K562 (cell line): ENCODE results near the gene FBXW12. TPM values are rescaled to one million over a fixed set of nuclear protein-coding genes. Genes with fewer than 3 reads are reported as not detected.

Experiments
- ATAC-seq: fragments of 200-7000 bp; cut with Tn5 transposase; 3 replicates; pipeline ENCODE4 v1.9.1; 2020; ENCODE audit warnings: moderate library complexity
- BruUV-seq: library from RNA; stranded (reverse); fragments of 400-500 nt; replicated peaks from 2 replicates; lab custom pipeline; 2021; lab: Mats Ljungman, UMichigan
- CTCF ChIA-PET: fragments of 300-600 bp; formaldehyde crosslinking; extraction: SDS; loops from one replicate; lab custom pipeline; 2021; ENCODE audit warnings: low intra/inter-chr PET ratio; lab: Yijun Ruan, JAX
- POLR2A ChIA-PET: fragments of 300-600, 350-650 bp; sonication (Branson Sonifier 250); formaldehyde crosslinking; extraction: SDS; loops from one replicate; lab custom pipeline; 2021; ENCODE audit warnings: antibody characterized with exemption, inconsistent platforms; lab: Yijun Ruan, JAX
- DNase-seq, 4 experiments: peaks; one replicate each; pipeline versions ENCODE4 v3.0.0 to v3.0.0-alpha.2; 2011 to 2018; ENCODE audit warnings: low spot score in 3 of 4, mixed read lengths in 3 of 4; ENCODE audit errors: extremely low read depth in 1 of 4
- FAIRE-seq: peaks from 2 replicates; lab custom pipeline; 2011; peaks lifted over from hg19 to GRCh38; lab: Jason Lieb, UNC
- H2AFZ ChIP-seq: 2 replicates; pipeline ENCODE4 v1.6.0; 2011; ENCODE audit warnings: low read depth, low read length, control low read depth, inconsistent platforms
- H3K27ac ChIP-seq: fragments of 200-600 bp; 3 replicates; pipeline ENCODE4 v1.8.0; 2011; ENCODE audit warnings: low read depth, mild to moderate bottlenecking, control low read depth, inconsistent platforms, low read length, moderate library complexity, mixed read lengths; ENCODE audit errors: extremely low read depth
- H3K27me3 ChIP-seq, 2 experiments: fragments of 300-600 bp in 1 of 2; 2 replicates in 1 of 2; 3 replicates in 1 of 2; pipeline versions ENCODE4 v1.6.0 to v1.8.0; 2011; ENCODE audit warnings: inconsistent platforms in 2 of 2, low read length in 2 of 2, mild to moderate bottlenecking in 1 of 2, mixed read lengths in 1 of 2, moderate library complexity in 1 of 2; ENCODE audit not compliant: control insufficient read depth in 2 of 2, insufficient read depth in 2 of 2
- H3K36me3 ChIP-seq: fragments of 300-600 bp; 3 replicates; pipeline ENCODE4 v1.8.0; 2011; ENCODE audit warnings: mild to moderate bottlenecking, low read length, inconsistent platforms; ENCODE audit not compliant: control insufficient read depth, insufficient read depth
- H3K4me1 ChIP-seq, 2 experiments: fragments of 200-600 bp in 1 of 2; replicated peaks in 1 of 2; 2 replicates in 1 of 2; 3 replicates in 1 of 2; pipeline versions ENCODE4 v1.5.1 to v1.8.0; 2011; ENCODE audit warnings: inconsistent platforms in 2 of 2, low read length in 2 of 2, mild to moderate bottlenecking in 1 of 2, mixed read lengths in 1 of 2, moderate library complexity in 1 of 2; ENCODE audit not compliant: control insufficient read depth in 2 of 2, insufficient read depth in 2 of 2
- H3K4me2 ChIP-seq: 2 replicates; pipeline ENCODE4 v1.6.1; 2011; ENCODE audit warnings: low read length, control low read depth, inconsistent platforms, mixed read lengths; ENCODE audit not compliant: insufficient read depth
- H3K4me3 ChIP-seq: fragments of 200-600 bp; sonication (generic), shearing (Covaris generic); 2 replicates; pipeline ENCODE4 v1.5.1; 2016; ENCODE audit warnings: control low read depth, inconsistent platforms
- H3K79me2 ChIP-seq: fragments of 200-600 bp; 3 replicates; pipeline ENCODE4 v1.8.0; 2011; ENCODE audit warnings: low read length, inconsistent platforms; ENCODE audit not compliant: control insufficient read depth, insufficient read depth
- H3K9ac ChIP-seq, 2 experiments: 2 replicates each; pipeline versions ENCODE4 v1.6.0 to v1.6.1; 2011; ENCODE audit warnings: low read depth in 2 of 2, low read length in 2 of 2, control low read depth in 1 of 2, inconsistent platforms in 1 of 2, mild to moderate bottlenecking in 1 of 2, mixed read lengths in 1 of 2; ENCODE audit not compliant: insufficient read depth in 1 of 2
- H3K9me1 ChIP-seq: one replicate; pipeline ENCODE4 v1.6.0; 2011; ENCODE audit warnings: inconsistent platforms, mild to moderate bottlenecking, low read length, moderate library complexity; ENCODE audit not compliant: control insufficient read depth, insufficient read depth
- H3K9me3 ChIP-seq: replicated peaks from 2 replicates; pipeline ENCODE4 v1.5.1; 2011; ENCODE audit warnings: low read depth, low read length, inconsistent platforms; ENCODE audit not compliant: control insufficient read depth, insufficient read depth
- H4K20me1 ChIP-seq: replicated peaks from 2 replicates; pipeline ENCODE4 v1.6.1; 2011; ENCODE audit warnings: low read length, inconsistent platforms, mixed read lengths; ENCODE audit not compliant: control insufficient read depth, insufficient read depth
- ELF4 ChIP-seq: fragments of 450-650 bp; formaldehyde crosslinking; IDR thresholded peaks from 2 replicates; pipeline ENCODE4 v1.4.0; 2022; ENCODE audit warnings: missing genetic modification characterization
- ETS1 ChIP-seq: conservative IDR thresholded peaks from 2 replicates; pipeline ENCODE4 v1.6.1; 2011; ENCODE audit warnings: low read depth, mild to moderate bottlenecking, low read length; ENCODE audit not compliant: control insufficient read depth
- GABPB1 ChIP-seq: sonication (generic); formaldehyde crosslinking; IDR thresholded peaks from 2 replicates; pipeline ENCODE4 v1.8.0; 2022; ENCODE audit warnings: mild to moderate bottlenecking, missing genetic modification reagents
- KDM4B ChIP-seq, 2 experiments: fragments of 450-650 bp in 1 of 2; sonication (generic) in 1 of 2; IDR thresholded peaks; 2 replicates each; pipeline ENCODE4 v1.6.1; 2016 to 2017; ENCODE audit warnings: borderline replicate concordance in 2 of 2, antibody characterized with exemption in 1 of 2, low read depth in 1 of 2, mild to moderate bottlenecking in 1 of 2
- L3MBTL2 ChIP-seq: fragments of 450-650 bp; IDR thresholded peaks from 2 replicates; pipeline ENCODE4 v1.6.1; 2016; ENCODE audit warnings: mild to moderate bottlenecking, moderate library complexity
- MAZ ChIP-seq, 2 experiments: fragments of 450-650 bp in 1 of 2; sonication (generic) in 1 of 2; formaldehyde crosslinking; IDR thresholded peaks in 1 of 2; conservative IDR thresholded peaks in 1 of 2; 2 replicates each; pipeline versions ENCODE4 v1.4.0 to v1.5.0; 2020; ENCODE audit warnings: mild to moderate bottlenecking in 1 of 2, missing genetic modification reagents in 1 of 2
- NCOA1 ChIP-seq: fragments of 450-650 bp; IDR thresholded peaks from 2 replicates; pipeline ENCODE4 v1.6.1; 2016; ENCODE audit warnings: low read depth
- NCOA4 ChIP-seq: fragments of 450-650 bp; IDR thresholded peaks from 2 replicates; pipeline ENCODE4 v1.6.1; 2018; ENCODE audit warnings: mild to moderate bottlenecking; ENCODE audit not compliant: partially characterized antibody
- STAT6 ChIP-seq: sonication (generic); formaldehyde crosslinking; IDR thresholded peaks from 2 replicates; pipeline ENCODE4 v1.8.1; 2023; ENCODE audit warnings: mild to moderate bottlenecking, missing genetic modification reagents
- XRCC5 ChIP-seq: fragments of 200-400 bp; formaldehyde crosslinking; IDR thresholded peaks from 2 replicates; pipeline ENCODE4 v1.6.1; 2017; ENCODE audit warnings: low read depth, mild to moderate bottlenecking, low read length
- ZNF263 ChIP-seq: sonication (generic); formaldehyde crosslinking; IDR thresholded peaks from 2 replicates; pipeline ENCODE4 v1.8.0; 2022; ENCODE audit warnings: mild to moderate bottlenecking, missing genetic modification reagents, borderline replicate concordance
- WGBS: fragments of 100-300 bp; shearing (Covaris generic); methylation state at CpG from one replicate; pipeline ENCODE4 v1.1.6; 2016; ENCODE audit warnings: low coverage, mixed read lengths; ENCODE audit not compliant: insufficient coverage; ENCODE audit errors: missing lambda C conversion rate; 5-methylcytosine and 5-hydroxymethylcytosine counted together
- in situ Hi-C: fragments of 300-500 bp; cut with MboI; formaldehyde crosslinking; loops from 4 replicates; pipeline ENCODE4 v1.15.0; 2018; ENCODE audit warnings: inconsistent platforms, mixed read lengths
- intact Hi-C: fragments of 100-400 bp; cut with micrococcal nuclease; formaldehyde crosslinking; loops from 2 replicates; pipeline ENCODE4 v1.14.2; 2022
- polyA plus RNA-seq, 8 experiments: library from polyadenylated mRNA; depleted of rRNA in 4 of 8; stranded (reverse) in 5 of 8; unstranded in 3 of 8; fragments of >200 nt; fragmentation: Nextera tagmentation in 2 of 8; fragmentation: Illumina TruSeq in 1 of 8; extraction: Ambion mirVana in 2 of 8; extraction: Trizol in 1 of 8; gene quantifications; 2 replicates each; pipeline versions ENCODE4 v1.2.1 to v1.2.3, GENCODE V29; 2011 to 2014; ENCODE audit warnings: inconsistent platforms in 1 of 8, missing spikeins in 1 of 8
- total RNA-seq, 7 experiments: library from RNA; depleted of rRNA in 6 of 7; stranded (reverse); fragments of >200 nt in 6 of 7; fragmentation: Illumina TruSeq in 2 of 7; extraction: Trizol in 2 of 7; gene quantifications; 2 replicates each; pipeline versions ENCODE4 v1.2.1 to v1.2.3, GENCODE V29; 2011 to 2021; ENCODE audit warnings: low replicate concordance in 1 of 7

FBXW12 gene
- total and polyA plus RNA-seq, 9 of the 15 experiments (the other 6 are each of a cell fraction or from before 2014, with no cell fraction given): 0.04 to 0.07 (median 0.06) TPM; not detected in 6

- DNase-seq (peak in 2 of 4 experiments; percentile 3 to 5), ATAC-seq (peak; percentile 44; the same call in 1 of the 3 replicates)
- in situ Hi-C loops: loop anchor here (5.0 kb wide), 1 partner anchor 38 kb away; no protein-coding TSS in a partner anchor
Observed at GRCh38 chr3:48399387-48400172, 27.6 kb downstream of the FBXW12 start.

More at GRCh38 chr3:48399387-48400172, 27.6 kb downstream of the FBXW12 start:
- TF ChIP-seq L3MBTL2 (no peak), GABPB1 (CRISPR knock-in tag) (no peak), NCOA1 (no peak), ZNF263 (CRISPR knock-in tag) (no peak), ELF4 (CRISPR knock-in tag) (no peak), KDM4B (IDR thresholded peaks at IDR 0.05; ENCODE audit: borderline replicate concordance in 2 of 2, low read depth in 1 of 2) (no peak), NCOA4 (no peak), STAT6 (no peak), MAZ (CRISPR knock-in tag; conservative IDR thresholded peaks at IDR 0.05 in 1 of 2, IDR thresholded peaks at IDR 0.05 in 1 of 2) (no peak), XRCC5 (no peak), ETS1 (no peak)
- no peak overlapping the region for H3K27ac ChIP-seq
- H3K79me2 ChIP-seq: no peaks in the 10 kb centered on the region
- H3K9me1 ChIP-seq: no peaks in the 10 kb centered on the region
- no peaks in the 10 kb centered on the region for H3K36me3 ChIP-seq
- no peak overlapping the region for H2AFZ ChIP-seq
- intact Hi-C loops: loop anchor here (5.0 to 10.0 kb wide), 3 partner anchors 105 to 205 kb away; partner anchors contain the start of gene SHISA5
- BruUV-seq: no TSS peak
- no peaks in the 10 kb centered on the region for H3K27me3 ChIP-seq
- no peak overlapping the region for H3K4me3 ChIP-seq
- CTCF ChIA-PET: interaction anchor here (1.3 to 3.0 kb wide), 2 partner anchors 36 to 126 kb away, joined by 4 to 28 read pairs; no protein-coding TSS in a partner anchor
- peak overlapping the region in 1 of 2 experiments; percentile 64; a peak in 1 of 4 replicates for H3K9ac ChIP-seq
- peaks cover 0 to 7% of the 10 kb centered on the region in 2 experiments; a peak in 1 of 5 replicates for H3K4me1 ChIP-seq
- no peaks in the 10 kb centered on the region for H4K20me1 ChIP-seq
- POLR2A ChIA-PET: no interaction called here
- no peak overlapping the region for H3K4me2 ChIP-seq
- 0% methylated on average over 4 of the region's 4 CpGs for WGBS
- no peak for FAIRE-seq
- no peaks in the 10 kb centered on the region for H3K9me3 ChIP-seq
